BE2C (cell line): ENCODE results near the gene KCNMA1.
A peak's percentile ranks its signal among the peaks of the same experiment; 100 is the strongest.

Experiments
- DNase-seq: peaks from one replicate; pipeline ENCODE4 v3.0.0-alpha.2; 2020
- H3K27me3 ChIP-seq: fragments of 250-450 bp; sonication (Bioruptor Pico); 2 replicates; pipeline ENCODE4 v1.5.1; 2020; ENCODE audit warnings: mild to moderate bottlenecking
- H3K36me3 ChIP-seq: fragments of 250-450 bp; sonication (Bioruptor Pico); 2 replicates; pipeline ENCODE4 v1.5.1; 2020; ENCODE audit warnings: mild to moderate bottlenecking
- H3K4me1 ChIP-seq: fragments of 250-450 bp; sonication (Bioruptor Pico); 2 replicates; pipeline ENCODE4 v1.5.1; 2020
- H3K4me3 ChIP-seq: 2 replicates; pipeline ENCODE4 v1.5.1; 2011; ENCODE audit warnings: low read depth, low read length
- H3K9me3 ChIP-seq: fragments of 250-450 bp; sonication (Bioruptor Pico); 2 replicates; pipeline ENCODE4 v1.5.1; 2020
- TF ChIP-seq, protein P1 (sequence below): IDR thresholded peaks from 2 replicates; pipeline ENCODE4 v1.5.1; 2012; ENCODE audit warnings: mild to moderate bottlenecking, low read depth, low read length

KCNMA1 gene

DNA sequence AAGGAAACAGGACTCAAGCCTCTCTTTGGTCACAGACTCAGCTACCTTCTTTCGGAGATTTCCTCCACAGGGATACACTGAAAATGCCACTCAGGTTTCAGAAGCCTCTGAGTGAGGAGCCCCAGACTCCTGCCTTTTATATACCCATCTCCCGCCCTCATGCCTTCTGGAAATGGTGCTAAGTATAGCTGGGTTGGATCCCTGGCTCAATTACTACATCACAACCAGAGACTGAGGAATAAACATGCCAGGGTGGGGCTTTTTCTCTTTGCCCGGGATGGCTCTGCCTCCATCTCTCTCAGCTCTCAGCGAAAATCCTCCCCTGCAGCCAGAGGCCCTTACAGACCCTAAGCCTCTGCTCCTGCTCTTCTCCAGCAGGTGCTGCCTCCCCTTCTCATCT lies 299.5 kb downstream of the KCNMA1 start:
- no peaks in the 10 kb centered on the region; the same call in 1 of the 2 replicates for H3K9me3 ChIP-seq
- no peaks in the 10 kb centered on the region for H3K4me1 ChIP-seq
- DNase-seq = no peak
- TF ChIP-seq, protein P1, sequence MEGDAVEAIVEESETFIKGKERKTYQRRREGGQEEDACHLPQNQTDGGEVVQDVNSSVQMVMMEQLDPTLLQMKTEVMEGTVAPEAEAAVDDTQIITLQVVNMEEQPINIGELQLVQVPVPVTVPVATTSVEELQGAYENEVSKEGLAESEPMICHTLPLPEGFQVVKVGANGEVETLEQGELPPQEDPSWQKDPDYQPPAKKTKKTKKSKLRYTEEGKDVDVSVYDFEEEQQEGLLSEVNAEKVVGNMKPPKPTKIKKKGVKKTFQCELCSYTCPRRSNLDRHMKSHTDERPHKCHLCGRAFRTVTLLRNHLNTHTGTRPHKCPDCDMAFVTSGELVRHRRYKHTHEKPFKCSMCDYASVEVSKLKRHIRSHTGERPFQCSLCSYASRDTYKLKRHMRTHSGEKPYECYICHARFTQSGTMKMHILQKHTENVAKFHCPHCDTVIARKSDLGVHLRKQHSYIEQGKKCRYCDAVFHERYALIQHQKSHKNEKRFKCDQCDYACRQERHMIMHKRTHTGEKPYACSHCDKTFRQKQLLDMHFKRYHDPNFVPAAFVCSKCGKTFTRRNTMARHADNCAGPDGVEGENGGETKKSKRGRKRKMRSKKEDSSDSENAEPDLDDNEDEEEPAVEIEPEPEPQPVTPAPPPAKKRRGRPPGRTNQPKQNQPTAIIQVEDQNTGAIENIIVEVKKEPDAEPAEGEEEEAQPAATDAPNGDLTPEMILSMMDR = no peak
- H3K27me3 ChIP-seq = no peaks in the 10 kb centered on the region
- no peak overlapping the region for H3K4me3 ChIP-seq
- no peaks in the 10 kb centered on the region for H3K36me3 ChIP-seq

- Histone ChIP-seq H3K36me3 (no peaks in the 10 kb centered on the region), H3K4me3 (no peak overlapping the region), H3K4me1 (peaks cover 4% of the 10 kb centered on the region; the same call in 1 of the 2 replicates), H3K27me3 (no peaks in the 10 kb centered on the region), H3K9me3 (no peaks in the 10 kb centered on the region; the same call in 1 of the 2 replicates)
- DNase-seq = no peak
- TF ChIP-seq, protein P1 = no peak
Observed at GRCh38 chr10:77334501-77334900, 303.1 kb downstream of the KCNMA1 start.

DNA sequence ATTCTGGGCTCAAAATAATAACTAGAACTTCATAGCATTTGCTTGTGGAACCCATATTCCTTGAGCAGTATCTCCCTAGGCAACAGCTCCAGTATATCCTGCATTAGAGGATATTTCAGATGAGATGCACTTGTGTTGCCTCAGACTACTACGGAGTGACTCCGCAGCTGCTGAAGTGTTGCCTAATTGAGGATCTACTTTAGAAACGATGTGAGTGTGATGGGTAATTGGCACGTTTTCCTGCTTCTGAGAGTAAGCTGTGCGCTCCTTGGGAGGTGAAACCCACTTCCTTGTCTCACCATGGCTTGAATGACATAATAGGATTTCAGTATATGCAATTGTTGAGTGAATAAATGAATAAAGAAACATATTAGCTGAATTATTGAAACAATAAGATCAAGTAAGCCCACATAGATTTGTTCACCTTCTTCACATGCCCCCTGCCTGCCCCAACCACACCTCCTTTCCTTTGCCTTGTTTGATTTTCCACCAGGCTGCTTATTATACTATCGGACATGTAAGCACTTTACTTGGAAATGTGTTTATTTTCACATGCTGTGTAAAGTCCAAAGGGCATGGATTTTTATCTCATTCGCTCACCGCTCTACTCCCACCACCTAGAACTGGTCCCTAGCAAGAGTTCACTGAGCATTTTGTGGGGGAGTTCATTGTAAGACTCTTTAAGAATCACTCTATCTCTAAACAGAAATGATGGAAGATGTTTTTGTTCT lies 303.8 kb downstream of the KCNMA1 start:
- no peaks in the 10 kb centered on the region for H3K27me3 ChIP-seq
- no peak overlapping the region for H3K4me3 ChIP-seq
- DNase-seq = no peak
- no peaks in the 10 kb centered on the region; the same call in 1 of the 2 replicates for H3K9me3 ChIP-seq
- H3K4me1 ChIP-seq = peaks cover 4% of the 10 kb centered on the region; the same call in 1 of the 2 replicates
- TF ChIP-seq, protein P1 = no peak
- no peaks in the 10 kb centered on the region for H3K36me3 ChIP-seq

DNA sequence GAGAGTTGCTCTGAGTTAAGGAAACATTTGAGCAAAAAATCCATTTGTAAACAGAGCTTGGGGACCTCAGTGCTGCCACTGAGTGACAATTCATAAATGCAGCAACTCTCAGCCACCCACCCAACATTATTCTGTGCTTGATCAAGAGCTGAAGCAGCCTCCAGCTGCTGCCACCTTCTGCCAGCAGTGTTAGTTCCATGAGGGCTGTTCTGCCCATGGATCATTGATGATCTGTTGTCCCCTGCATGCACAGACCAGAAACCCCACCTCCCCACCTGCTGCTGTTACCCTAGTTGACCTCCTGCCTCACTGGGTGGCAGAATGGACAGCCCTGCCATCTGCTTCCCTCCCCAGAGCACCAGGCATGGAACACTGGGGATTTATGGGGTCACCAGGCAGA lies 305.4 kb downstream of the KCNMA1 start:
- TF ChIP-seq, protein P1 = no peak
- Histone ChIP-seq H3K4me1 (peaks cover 4% of the 10 kb centered on the region; the same call in 1 of the 2 replicates), H3K9me3 (no peaks in the 10 kb centered on the region), H3K36me3 (no peaks in the 10 kb centered on the region), H3K4me3 (no peak overlapping the region), H3K27me3 (no peaks in the 10 kb centered on the region)
- DNase-seq = peak; percentile 24

DNA sequence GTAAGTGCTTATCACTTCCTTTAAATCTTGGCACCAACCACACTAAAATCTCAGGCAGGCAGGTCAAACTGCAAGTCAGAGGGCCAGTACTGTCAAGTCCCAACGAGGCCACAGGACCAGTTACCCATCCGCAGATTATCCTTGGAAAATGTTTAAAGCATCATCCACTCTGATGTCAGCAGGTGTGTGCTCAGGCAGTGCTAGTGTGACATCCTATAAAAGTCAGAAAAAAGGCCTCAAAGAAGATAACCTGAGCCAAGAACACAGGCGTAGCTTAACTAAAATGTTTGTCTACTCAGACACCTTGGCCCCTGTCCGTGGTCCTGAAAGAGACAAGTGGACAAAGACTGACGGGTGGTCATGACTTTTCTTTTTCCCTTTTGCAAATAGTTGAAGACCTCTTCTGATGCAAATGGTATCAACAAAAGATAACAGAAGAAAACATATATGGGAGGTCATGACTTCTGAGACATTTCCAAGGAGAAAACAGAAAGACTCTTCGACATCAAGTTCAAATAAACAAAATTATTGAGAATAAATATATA lies 309.3 kb downstream of the KCNMA1 start:
- DNase-seq = no peak
- H3K36me3 ChIP-seq = no peaks in the 10 kb centered on the region
- TF ChIP-seq, protein P1 = no peak
- no peaks in the 10 kb centered on the region for H3K27me3 ChIP-seq
- H3K9me3 ChIP-seq = no peaks in the 10 kb centered on the region
- H3K4me3 ChIP-seq = no peak overlapping the region
- peaks cover 4% of the 10 kb centered on the region; the same call in 1 of the 2 replicates for H3K4me1 ChIP-seq

- Histone ChIP-seq H3K4me1 (no peaks in the 10 kb centered on the region), H3K9me3 (no peaks in the 10 kb centered on the region), H3K4me3 (no peak overlapping the region), H3K27me3 (no peaks in the 10 kb centered on the region), H3K36me3 (no peaks in the 10 kb centered on the region)
- TF ChIP-seq, protein P1 = no peak
- DNase-seq = no peak
Observed at GRCh38 chr10:77325233-77325537, 312.4 kb downstream of the KCNMA1 start.
